ENCODE measurements around the gene BCL11A.

DNA sequence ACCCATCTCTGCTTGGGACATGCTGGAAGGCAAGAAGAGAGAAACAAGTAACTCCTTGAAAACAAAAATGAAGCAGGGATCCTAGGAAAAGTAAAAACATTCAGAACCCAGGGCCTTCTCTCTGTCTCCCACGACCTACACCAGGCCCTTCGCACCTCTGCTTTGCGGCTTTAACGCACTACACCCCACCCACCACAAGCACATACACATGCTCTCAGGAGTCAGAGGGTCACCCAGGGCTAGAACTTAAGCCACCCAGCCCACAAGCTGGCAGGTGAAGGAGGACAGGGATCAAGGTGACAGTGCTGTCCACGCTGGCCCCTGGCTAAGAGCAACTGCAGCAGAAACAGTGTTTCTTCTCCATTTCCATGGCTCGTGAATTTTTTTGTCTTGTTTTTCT, 72.2 kb downstream of the BCL11A start:
- TF ChIP-seq, protein P1, sequence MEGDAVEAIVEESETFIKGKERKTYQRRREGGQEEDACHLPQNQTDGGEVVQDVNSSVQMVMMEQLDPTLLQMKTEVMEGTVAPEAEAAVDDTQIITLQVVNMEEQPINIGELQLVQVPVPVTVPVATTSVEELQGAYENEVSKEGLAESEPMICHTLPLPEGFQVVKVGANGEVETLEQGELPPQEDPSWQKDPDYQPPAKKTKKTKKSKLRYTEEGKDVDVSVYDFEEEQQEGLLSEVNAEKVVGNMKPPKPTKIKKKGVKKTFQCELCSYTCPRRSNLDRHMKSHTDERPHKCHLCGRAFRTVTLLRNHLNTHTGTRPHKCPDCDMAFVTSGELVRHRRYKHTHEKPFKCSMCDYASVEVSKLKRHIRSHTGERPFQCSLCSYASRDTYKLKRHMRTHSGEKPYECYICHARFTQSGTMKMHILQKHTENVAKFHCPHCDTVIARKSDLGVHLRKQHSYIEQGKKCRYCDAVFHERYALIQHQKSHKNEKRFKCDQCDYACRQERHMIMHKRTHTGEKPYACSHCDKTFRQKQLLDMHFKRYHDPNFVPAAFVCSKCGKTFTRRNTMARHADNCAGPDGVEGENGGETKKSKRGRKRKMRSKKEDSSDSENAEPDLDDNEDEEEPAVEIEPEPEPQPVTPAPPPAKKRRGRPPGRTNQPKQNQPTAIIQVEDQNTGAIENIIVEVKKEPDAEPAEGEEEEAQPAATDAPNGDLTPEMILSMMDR (IDR thresholded peaks at IDR 0.05), result no peak
- TF ChIP-seq POLR2AphosphoS5 (IDR thresholded peaks at IDR 0.05) (no peak), POLR2A (IDR thresholded peaks at IDR 0.05) (no peak), EP300 (IDR thresholded peaks at IDR 0.05) (no peak)

All from upper lobe of left lung (tissue), 4 donors.